D721Med (cell line): ENCODE data around the gene THSD4.

Experiments
- DNase-seq: peaks from one replicate; pipeline ENCODE4 v3.0.0; 2011; ENCODE audit warnings: low spot score; ENCODE audit not compliant: insufficient read length
- FAIRE-seq: peaks from 2 replicates; lab custom pipeline; 2011; peaks lifted over from hg19 to GRCh38; lab: Jason Lieb, UNC
- CTCF ChIP-seq: IDR thresholded peaks from 2 replicates; pipeline ENCODE4 v1.5.1; 2012; ENCODE audit warnings: mild to moderate bottlenecking, control low read depth; ENCODE audit not compliant: insufficient read depth; ENCODE audit errors: missing control alignments

The THSD4 gene

DNA sequence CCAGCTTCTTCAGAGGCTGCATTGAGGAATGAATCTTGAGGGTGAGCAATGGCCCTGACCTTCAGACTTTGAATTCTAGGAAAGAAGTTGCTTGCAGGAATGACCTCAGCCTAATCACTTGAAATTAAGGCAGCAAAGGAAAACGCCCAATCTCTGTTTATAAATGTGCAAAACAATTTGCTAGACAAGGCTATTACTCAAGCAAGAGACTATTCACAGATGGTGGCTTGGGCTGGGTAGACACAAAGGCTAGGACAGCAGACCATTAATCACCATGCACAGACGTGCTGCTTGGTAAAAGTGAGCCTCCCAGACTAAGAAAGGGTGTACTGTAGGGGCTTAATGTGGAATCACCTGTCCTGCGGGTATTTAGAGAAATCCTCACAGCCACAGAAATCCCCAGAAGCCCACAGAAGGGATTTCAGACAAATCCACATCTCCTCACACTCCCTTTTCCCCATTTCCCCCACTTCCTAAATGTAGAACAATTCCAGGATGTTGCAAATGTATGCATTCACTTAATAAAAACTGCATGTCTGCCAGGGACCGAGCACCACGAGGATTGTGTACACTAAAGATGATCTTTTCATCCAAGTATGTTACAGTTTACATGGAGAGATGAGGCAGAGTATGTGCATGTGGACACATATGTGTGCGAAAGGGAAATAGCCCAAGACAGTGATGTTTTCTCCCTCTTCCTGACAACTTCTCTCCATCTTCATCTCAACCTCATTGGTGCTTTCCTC is 259.5 kb downstream of the THSD4 start:
- no peak for TF ChIP-seq CTCF
- FAIRE-seq (no peak), DNase-seq (no peak)

- no peak for FAIRE-seq
- no peak for TF ChIP-seq CTCF
These were observed 260.7 kb downstream of the THSD4 start for GRCh38 chr15:71375934-71376333.

GRCh38 chr15:71379893-71380292 is 264.6 kb downstream of the THSD4 start:
- DNase-seq (no peak), FAIRE-seq (no peak)

More at GRCh38 chr15:71375934-71376333, 260.7 kb downstream of the THSD4 start:
- DNase-seq: no peak

DNA sequence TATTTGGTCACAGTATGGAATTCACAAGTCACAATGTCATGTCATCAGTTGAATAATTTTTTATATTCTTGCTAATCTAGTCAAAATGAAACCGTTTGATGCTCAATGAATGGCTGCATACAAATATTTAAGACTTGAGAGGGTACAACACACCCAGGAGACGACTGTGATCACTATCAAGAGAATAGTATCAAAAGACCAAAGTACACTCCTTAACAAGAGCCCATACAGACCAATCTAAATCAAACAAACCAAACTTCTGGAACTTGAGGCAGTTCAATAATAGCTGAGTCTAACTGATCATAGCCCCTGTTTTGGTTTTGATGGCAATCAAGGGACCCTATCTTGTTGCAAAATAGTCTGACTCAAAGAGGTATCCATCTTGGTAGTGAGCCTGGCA is 265.1 kb downstream of the THSD4 start:
- no peak for FAIRE-seq
- DNase-seq: no peak

More at GRCh38 chr15:71379893-71380292, 264.6 kb downstream of the THSD4 start:
- TF ChIP-seq CTCF: no peak

DNA sequence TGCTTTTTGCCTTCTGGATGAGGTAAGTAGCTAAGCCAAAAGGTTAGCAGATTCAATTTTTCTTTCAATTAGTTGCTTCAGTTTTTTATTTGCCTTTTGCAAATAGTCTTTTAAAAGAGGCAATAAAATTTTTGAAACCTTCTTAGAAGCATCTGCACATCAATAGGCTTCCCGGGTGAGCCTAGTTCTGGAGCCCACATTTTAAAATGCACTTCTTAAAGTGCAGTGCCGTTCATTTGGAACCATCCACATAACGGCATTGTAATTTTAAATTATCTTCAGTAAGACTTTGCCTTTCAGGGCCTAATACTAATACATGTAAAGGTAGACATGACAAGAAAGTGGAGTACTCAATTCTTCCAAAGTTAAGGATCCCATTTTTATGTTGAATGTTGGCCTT is 269.2 kb downstream of the THSD4 start:
- DNase-seq: no peak
- FAIRE-seq: no peak
- TF ChIP-seq CTCF: no peak

More for the DNA sequence above, 265.1 kb downstream of the THSD4 start:
- TF ChIP-seq CTCF: no peak

DNA sequence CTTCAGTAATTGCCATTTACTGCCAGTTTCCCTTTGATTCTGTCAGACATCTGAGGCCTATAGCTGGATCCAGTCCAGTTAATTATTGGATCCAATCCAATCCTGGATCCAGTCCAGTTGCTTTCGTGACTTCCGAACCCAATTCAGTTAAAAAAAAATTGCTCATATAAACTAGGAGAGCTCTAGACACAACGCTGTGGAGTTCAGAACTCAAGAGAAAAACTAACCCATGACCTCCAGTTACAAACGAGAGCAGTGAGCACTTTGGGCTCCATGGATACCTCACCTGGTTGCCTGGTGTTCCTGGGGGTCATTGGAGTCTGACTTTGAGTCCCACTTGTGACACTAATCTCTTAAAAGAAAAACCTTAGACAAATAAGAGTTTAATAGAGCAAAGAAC is 269.8 kb downstream of the THSD4 start:
- TF ChIP-seq CTCF: no peak
- no peak for DNase-seq
- FAIRE-seq: no peak

GRCh38 chr15:71385457-71385856 is 270.2 kb downstream of the THSD4 start:
- TF ChIP-seq CTCF: no peak
- FAIRE-seq (peak; percentile 41), DNase-seq (no peak)
